Ramos (cell line): ENCODE data around the gene ZNF316.
"Not testable (repeated sequence)": the region's sequence is repeated elsewhere in the genome, so short reads cannot be mapped to it uniquely, and the experiment has no call there.

Source experiments
- in situ Hi-C: fragments of 300-500 bp; cut with MboI; formaldehyde crosslinking; loops from one replicate; pipeline ENCODE4 v1.14.3; 2022; ENCODE audit warnings: low sequenced_read_pairs; ENCODE audit not compliant: unreplicated experiment

The ZNF316 gene

DNA sequence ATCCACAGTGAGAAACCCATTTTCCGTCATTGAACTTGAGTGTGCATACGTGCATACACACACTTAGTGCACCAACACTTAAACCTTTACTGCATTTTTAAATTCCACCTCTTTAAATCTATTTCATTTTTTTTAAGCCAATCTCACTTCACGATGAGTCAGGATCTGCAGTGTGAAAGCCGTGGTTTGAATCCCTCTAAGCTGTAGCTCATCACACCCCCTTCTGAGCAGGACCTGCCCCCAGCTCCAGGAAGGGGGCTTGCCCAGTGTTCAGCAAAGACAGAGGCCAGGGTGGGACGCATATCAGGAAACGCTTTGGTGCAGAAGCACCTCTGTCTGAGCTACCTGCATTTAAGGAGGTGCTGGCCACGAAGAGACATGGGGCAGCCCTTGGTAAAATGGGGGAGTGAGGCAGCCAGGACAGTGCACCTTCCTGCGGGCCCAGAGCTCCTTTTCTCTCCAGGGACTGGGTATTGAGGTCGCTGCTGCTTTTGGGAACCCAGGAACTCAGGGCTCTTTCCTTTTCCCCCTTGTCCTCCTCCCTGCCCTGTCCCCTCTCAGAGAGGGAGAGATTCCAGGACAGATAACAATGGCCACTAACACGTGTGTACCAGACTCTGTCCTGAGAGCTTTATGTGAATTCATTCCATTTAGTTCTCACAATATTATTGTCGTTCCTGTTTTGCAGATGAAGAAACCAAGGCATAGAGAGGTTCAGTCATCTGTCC lies 21.7 kb downstream of the ZNF316 start:
- in situ Hi-C loops: no loop called here

- in situ Hi-C loops: not testable (repeated sequence)
Measured at GRCh38 chr7:6670851-6671250, 33.7 kb downstream of the ZNF316 start.

- in situ Hi-C loops: no loop called here
Measured at GRCh38 chr7:6675807-6676405, 38.8 kb downstream of the ZNF316 start.

DNA sequence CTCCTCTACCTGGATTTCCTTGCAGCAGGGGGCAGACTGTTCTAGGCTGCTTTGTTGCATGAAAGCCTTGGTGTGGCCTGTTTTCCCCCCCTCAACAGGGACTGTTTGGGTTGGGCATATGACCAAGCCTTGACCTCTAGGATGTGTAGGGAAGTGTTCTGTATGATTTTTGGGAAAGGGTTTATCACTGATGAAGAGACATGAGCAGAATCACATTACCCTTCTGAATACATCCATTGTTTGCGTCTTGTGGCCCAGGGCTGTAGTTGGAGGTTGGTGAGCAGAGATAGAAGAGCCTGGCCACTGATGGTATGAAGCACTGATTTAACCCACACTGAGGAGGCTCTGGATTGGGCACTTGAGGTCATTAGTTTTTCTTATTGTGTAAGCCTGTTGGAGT lies 43.0 kb downstream of the ZNF316 start:
- in situ Hi-C loops: no loop called here

DNA sequence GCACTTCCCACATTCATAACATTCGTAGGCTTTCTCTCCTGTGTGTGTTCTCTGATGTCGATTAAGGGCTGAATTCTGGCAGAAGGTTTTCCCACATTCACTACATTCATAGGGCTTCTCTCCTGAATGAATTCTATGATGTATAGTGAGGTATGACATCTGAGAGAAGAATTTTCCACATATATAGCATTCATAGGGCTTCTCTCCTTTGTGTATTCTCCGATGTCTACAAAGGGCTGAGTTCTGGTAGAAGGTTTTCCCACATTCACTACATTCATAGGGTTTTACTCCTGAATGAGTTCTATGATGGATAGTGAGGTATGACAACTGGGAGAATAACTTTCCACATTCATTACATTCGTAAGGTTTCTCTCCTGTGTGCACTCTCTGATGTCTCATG lies 54.0 kb downstream of the ZNF316 start:
- in situ Hi-C loops: no loop called here

DNA sequence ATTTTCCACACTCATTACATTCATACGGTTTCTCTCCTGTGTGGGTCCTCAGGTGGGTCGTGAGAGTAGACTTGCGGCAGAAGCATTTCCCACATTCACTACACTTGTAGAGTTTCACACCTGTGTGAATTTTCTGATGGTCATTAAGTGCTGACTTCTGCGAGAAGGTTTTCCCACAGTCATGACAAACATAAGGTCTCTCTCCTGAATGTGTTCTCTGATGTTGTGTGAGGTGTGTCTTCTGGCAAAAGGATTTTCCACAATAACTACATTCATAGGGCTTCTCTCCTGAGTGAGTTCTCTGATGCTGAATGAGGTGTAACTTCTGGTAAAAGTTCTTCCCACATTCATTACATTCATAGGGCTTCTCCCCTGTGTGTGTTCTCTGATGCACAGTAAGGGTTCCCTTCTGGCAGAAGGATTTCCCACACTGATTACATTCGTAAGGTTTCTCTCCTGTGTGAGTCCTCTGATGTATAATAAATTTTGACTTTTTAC lies 54.5 kb downstream of the ZNF316 start:
- in situ Hi-C loops: no loop called here

- in situ Hi-C loops: no loop called here
Measured at GRCh38 chr7:6700793-6701192, 63.7 kb downstream of the ZNF316 start.

DNA sequence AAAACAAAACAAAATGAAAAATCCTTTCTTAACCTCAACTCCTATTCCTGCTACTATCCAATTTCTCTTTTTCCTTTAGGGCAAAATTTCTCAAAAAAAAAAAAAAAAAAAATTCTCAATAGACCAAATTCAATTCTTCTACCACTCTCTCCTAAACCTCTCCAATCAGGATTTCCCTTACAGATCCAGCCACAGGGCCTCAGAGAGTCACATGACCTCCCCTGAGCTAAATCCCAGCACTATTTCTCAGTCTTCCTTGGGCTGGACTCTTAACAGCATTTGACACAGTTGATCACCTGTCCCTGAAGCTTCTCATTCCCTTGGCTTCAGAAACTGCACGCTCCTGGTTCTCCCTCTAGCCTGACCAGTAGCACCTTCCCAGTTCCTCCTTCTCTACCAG lies 64.7 kb downstream of the ZNF316 start:
- in situ Hi-C loops: no loop called here
